ENCODE results near the gene CIPC. TPM values are rescaled to one million over a fixed set of nuclear protein-coding genes. Genes with fewer than 3 reads are reported as not detected.

CIPC gene
- total RNA-seq, 1 donor from 2014 or later, result 43.2 TPM

DNA sequence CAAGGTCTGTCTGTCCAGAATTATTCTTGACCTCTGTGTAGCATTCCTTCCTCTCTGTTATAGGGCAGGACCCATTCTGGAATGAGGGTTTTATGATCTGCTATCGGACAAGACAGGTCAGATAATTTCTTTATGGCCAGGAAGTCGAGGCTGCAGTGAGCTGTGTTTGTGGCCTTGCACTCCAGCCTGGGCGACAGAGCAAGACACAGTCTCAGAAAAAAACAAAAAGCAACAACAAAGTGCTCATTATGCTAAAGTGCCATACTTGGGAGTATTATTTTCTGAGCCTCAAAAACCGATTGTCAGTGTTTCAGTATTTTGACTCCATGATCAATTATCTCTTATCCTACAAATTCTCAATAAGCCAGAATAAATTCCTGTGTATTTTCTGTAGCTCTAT lies 4.1 kb downstream of the CIPC start:
- Histone ChIP-seq H3K27ac (no peak overlapping the region), H3K4me1 (peaks cover 81% of the 10 kb centered on the region), H3K9me3 (no peaks in the 10 kb centered on the region), H3K4me3 (no peak overlapping the region), H3K27me3 (no peaks in the 10 kb centered on the region), H3K36me3 (no peaks in the 10 kb centered on the region)
- no peak for DNase-seq (ENCODE audit: extremely low spot score in 2 of 2)
- intact Hi-C loops (cut with DNase I), result no loop called here
- TF ChIP-seq CTCF (IDR thresholded peaks at IDR 0.05), result no peak
- no peak for TF ChIP-seq POLR2AphosphoS5 (IDR thresholded peaks at IDR 0.05; ENCODE audit: insufficient read depth in 1 of 2, low read depth in 1 of 2)
- TF ChIP-seq POLR2A (IDR thresholded peaks at IDR 0.05), result no peak

DNA sequence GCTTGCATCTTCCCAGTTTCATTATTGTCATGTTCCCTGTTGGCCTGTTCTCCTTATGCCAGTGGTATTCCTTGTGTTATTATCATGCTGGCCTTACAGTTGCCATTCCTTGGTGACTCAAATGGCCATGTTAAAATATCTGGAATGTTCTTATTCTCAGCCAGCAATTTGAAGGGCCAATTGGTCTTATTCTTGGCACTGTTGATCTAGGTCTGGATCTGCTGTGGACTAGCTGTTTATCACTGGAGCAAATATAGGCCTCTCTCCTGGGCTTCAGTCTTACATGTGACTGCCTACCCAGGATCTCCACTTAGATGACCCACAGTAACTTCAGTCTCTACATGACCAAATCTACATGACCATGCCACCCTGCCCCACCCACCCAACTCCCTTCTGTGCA lies 5.4 kb downstream of the CIPC start:
- DNase-seq (ENCODE audit: extremely low spot score in 2 of 2), result no peak
- Histone ChIP-seq H3K4me1 (peaks cover 81% of the 10 kb centered on the region), H3K4me3 (no peak overlapping the region), H3K27me3 (no peaks in the 10 kb centered on the region), H3K9me3 (no peaks in the 10 kb centered on the region), H3K36me3 (no peaks in the 10 kb centered on the region), H3K27ac (no peak overlapping the region)
- TF ChIP-seq CTCF (IDR thresholded peaks at IDR 0.05), result no peak
- TF ChIP-seq POLR2A (IDR thresholded peaks at IDR 0.05), result no peak
- no peak for TF ChIP-seq POLR2AphosphoS5 (IDR thresholded peaks at IDR 0.05; ENCODE audit: insufficient read depth in 1 of 2, low read depth in 1 of 2)
- intact Hi-C loops (cut with DNase I), result no loop called here

DNA sequence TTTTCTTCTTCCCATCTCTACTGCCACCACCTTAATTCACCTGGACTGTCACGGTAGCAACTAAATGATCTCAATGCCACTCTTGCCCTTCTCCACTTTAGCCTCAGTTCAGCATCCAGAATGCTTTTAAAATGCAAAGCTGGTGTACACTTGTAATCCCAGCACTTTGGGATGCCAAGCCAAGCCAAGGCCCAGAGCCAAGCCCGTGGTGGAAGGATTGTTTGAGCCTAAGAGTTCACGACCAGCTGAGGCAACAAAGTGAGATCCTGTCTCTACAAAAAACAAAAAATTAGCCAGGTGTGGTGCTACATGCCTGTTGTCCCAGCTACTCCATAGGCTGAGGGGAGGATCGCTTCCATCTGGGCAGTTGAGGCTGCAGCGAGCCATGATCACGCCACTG lies 5.9 kb downstream of the CIPC start:
- no peak for DNase-seq (ENCODE audit: extremely low spot score in 2 of 2)
- intact Hi-C loops (cut with DNase I), result no loop called here
- Histone ChIP-seq H3K27me3 (no peaks in the 10 kb centered on the region), H3K9me3 (no peaks in the 10 kb centered on the region), H3K36me3 (no peaks in the 10 kb centered on the region), H3K27ac (no peak overlapping the region), H3K4me1 (peaks cover 78% of the 10 kb centered on the region), H3K4me3 (no peak overlapping the region)
- no peak for TF ChIP-seq CTCF (IDR thresholded peaks at IDR 0.05)
- no peak for TF ChIP-seq POLR2AphosphoS5 (IDR thresholded peaks at IDR 0.05; ENCODE audit: insufficient read depth in 1 of 2, low read depth in 1 of 2)
- no peak for TF ChIP-seq POLR2A (IDR thresholded peaks at IDR 0.05)

DNA sequence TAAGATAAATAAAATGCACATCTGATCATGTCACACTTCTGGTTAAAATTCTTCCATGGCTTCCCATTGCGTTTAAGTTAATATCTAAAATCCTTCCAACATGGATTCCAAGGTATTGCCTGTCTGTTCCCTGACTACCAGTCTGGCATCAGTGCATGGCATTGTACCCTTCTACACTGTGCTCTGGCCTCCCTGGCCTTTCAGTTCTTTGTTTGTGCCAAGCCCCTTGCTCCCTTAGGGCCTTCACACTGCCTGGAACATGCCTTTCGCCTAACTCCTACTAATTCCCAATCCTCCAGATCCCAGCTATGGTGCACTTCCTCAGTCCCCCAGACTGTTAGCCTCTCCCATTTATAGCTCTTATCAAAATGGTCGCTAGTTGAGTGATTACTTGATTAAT lies 6.3 kb downstream of the CIPC start:
- Histone ChIP-seq H3K36me3 (no peaks in the 10 kb centered on the region), H3K27ac (no peak overlapping the region), H3K4me1 (peaks cover 78% of the 10 kb centered on the region), H3K27me3 (no peaks in the 10 kb centered on the region), H3K9me3 (no peaks in the 10 kb centered on the region), H3K4me3 (no peak overlapping the region)
- DNase-seq (ENCODE audit: extremely low spot score in 2 of 2), result no peak
- intact Hi-C loops (cut with DNase I), result no loop called here
- TF ChIP-seq POLR2A (IDR thresholded peaks at IDR 0.05) (no peak), POLR2AphosphoS5 (IDR thresholded peaks at IDR 0.05; ENCODE audit: insufficient read depth in 1 of 2, low read depth in 1 of 2) (no peak), CTCF (IDR thresholded peaks at IDR 0.05) (no peak)

- peaks cover 0 to 8% of the 10 kb centered on the region in 2 donors for H3K36me3 ChIP-seq
- H3K4me1 ChIP-seq, result peaks cover 79% of the 10 kb centered on the region
- no peak overlapping the region for H3K27ac ChIP-seq
- H3K4me3 ChIP-seq, result no peak overlapping the region
- no peaks in the 10 kb centered on the region for H3K9me3 ChIP-seq
- intact Hi-C loops (cut with DNase I), result no loop called here
- TF ChIP-seq CTCF (IDR thresholded peaks at IDR 0.05), result no peak
- TF ChIP-seq POLR2A (IDR thresholded peaks at IDR 0.05), result no peak
- TF ChIP-seq POLR2AphosphoS5 (IDR thresholded peaks at IDR 0.05; ENCODE audit: insufficient read depth in 1 of 2, low read depth in 1 of 2), result no peak
- H3K27me3 ChIP-seq, result no peaks in the 10 kb centered on the region
- DNase-seq (ENCODE audit: extremely low spot score in 2 of 2), result no peak
Measured at GRCh38 chr14:77105145-77105939, 7.3 kb downstream of the CIPC start.
